ENCODE results near the gene STOML1.
A peak's percentile ranks its signal among the peaks of the same experiment; 100 is the strongest.

The STOML1 gene

GRCh38 chr15:73944161-73945129 is 47.6 kb downstream of the STOML1 start:
- TF ChIP-seq CTCF (IDR thresholded peaks at IDR 0.05; ENCODE audit: low read depth, low read length): no peak
- H3K4me1 ChIP-seq: peaks cover 29% of the 10 kb centered on the region
- H3K36me3 ChIP-seq: no peaks in the 10 kb centered on the region
- no peak overlapping the region for H3K4me3 ChIP-seq (ENCODE audit: low read depth, low read length)
- H3K9me3 ChIP-seq: no peaks in the 10 kb centered on the region
- H3K27me3 ChIP-seq: no peaks in the 10 kb centered on the region
- DNase-seq: no peak

- Histone ChIP-seq H3K27me3 (no peaks in the 10 kb centered on the region), H3K9me3 (no peaks in the 10 kb centered on the region)
- DNase-seq: no peak
Measured at GRCh38 chr15:73942751-73943270, 49.3 kb downstream of the STOML1 start.

GRCh38 chr15:73941871-73942635 is 50.0 kb downstream of the STOML1 start:
- H3K9me3 ChIP-seq: no peaks in the 10 kb centered on the region
- peak; percentile 2 for DNase-seq
- H3K36me3 ChIP-seq: no peaks in the 10 kb centered on the region
- peaks cover 35% of the 10 kb centered on the region for H3K4me1 ChIP-seq
- H3K27me3 ChIP-seq: no peaks in the 10 kb centered on the region
- TF ChIP-seq CTCF (IDR thresholded peaks at IDR 0.05; ENCODE audit: low read depth, low read length): no peak
- no peak overlapping the region for H3K4me3 ChIP-seq (ENCODE audit: low read depth, low read length)

More at GRCh38 chr15:73942751-73943270, 49.3 kb downstream of the STOML1 start:
- H3K36me3 ChIP-seq: no peaks in the 10 kb centered on the region
- H3K4me1 ChIP-seq: peaks cover 35% of the 10 kb centered on the region
- TF ChIP-seq CTCF (IDR thresholded peaks at IDR 0.05; ENCODE audit: low read depth, low read length): no peak
- H3K4me3 ChIP-seq (ENCODE audit: low read depth, low read length): no peak overlapping the region

GRCh38 chr15:73941449-73941848 is 50.6 kb downstream of the STOML1 start:
- H3K4me3 ChIP-seq (ENCODE audit: low read depth, low read length): no peak overlapping the region
- no peaks in the 10 kb centered on the region for H3K36me3 ChIP-seq
- no peaks in the 10 kb centered on the region for H3K27me3 ChIP-seq
- TF ChIP-seq CTCF (IDR thresholded peaks at IDR 0.05; ENCODE audit: low read depth, low read length): no peak
- H3K4me1 ChIP-seq: peaks cover 35% of the 10 kb centered on the region
- no peak for DNase-seq
- H3K9me3 ChIP-seq: no peaks in the 10 kb centered on the region

GRCh38 chr15:73941044-73941443 is 51.1 kb downstream of the STOML1 start:
- H3K9me3 ChIP-seq: no peaks in the 10 kb centered on the region

More at GRCh38 chr15:73941044-73941443, 51.1 kb downstream of the STOML1 start:
- Histone ChIP-seq H3K4me1 (peaks cover 37% of the 10 kb centered on the region), H3K4me3 (ENCODE audit: low read depth, low read length) (no peak overlapping the region), H3K27me3 (no peaks in the 10 kb centered on the region), H3K36me3 (no peaks in the 10 kb centered on the region)
- TF ChIP-seq CTCF (IDR thresholded peaks at IDR 0.05; ENCODE audit: low read depth, low read length): no peak
- no peak for DNase-seq

Data from BE2C (cell line).